ENCODE results near the gene KIRREL1.
A peak's percentile ranks its signal among the peaks of the same experiment; 100 is the strongest.
"Not testable (repeated sequence)": the region's sequence is repeated elsewhere in the genome, so short reads cannot be mapped to it uniquely, and the experiment has no call there.

Gene KIRREL1

DNA sequence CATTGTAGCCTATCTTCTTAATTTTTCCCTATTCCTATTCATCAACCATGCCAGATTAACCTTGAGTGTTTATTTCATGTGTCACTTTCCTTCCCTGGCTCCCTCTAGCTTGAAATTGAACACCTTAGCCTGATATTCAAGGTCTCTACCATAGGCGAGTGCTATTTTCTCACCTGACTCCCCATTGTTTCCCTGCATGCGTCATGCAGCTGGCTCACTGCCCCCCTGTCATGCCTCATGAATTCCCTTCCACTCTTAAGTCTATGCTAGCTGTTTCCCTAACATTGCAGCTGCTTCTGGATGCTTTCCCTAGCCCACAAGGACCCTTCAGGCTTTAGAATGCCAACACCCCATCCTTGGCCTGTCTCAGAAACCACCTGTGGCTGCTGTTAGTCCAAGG is 130.6 kb downstream of the KIRREL1 start:
- no peaks in the 10 kb centered on the region for H3K36me3 ChIP-seq
- H3K27me3 ChIP-seq = peaks cover 0 to 5% of the 10 kb centered on the region in 2 donors
- H3K27ac ChIP-seq = no peak overlapping the region
- H3K9me3 ChIP-seq = no peaks in the 10 kb centered on the region
- intact Hi-C loops (cut with DNase I; ENCODE audit: low total_unique reads) = no loop called here
- no peak overlapping the region for H3K4me3 ChIP-seq
- DNase-seq = no peak
- TF ChIP-seq, protein P1, sequence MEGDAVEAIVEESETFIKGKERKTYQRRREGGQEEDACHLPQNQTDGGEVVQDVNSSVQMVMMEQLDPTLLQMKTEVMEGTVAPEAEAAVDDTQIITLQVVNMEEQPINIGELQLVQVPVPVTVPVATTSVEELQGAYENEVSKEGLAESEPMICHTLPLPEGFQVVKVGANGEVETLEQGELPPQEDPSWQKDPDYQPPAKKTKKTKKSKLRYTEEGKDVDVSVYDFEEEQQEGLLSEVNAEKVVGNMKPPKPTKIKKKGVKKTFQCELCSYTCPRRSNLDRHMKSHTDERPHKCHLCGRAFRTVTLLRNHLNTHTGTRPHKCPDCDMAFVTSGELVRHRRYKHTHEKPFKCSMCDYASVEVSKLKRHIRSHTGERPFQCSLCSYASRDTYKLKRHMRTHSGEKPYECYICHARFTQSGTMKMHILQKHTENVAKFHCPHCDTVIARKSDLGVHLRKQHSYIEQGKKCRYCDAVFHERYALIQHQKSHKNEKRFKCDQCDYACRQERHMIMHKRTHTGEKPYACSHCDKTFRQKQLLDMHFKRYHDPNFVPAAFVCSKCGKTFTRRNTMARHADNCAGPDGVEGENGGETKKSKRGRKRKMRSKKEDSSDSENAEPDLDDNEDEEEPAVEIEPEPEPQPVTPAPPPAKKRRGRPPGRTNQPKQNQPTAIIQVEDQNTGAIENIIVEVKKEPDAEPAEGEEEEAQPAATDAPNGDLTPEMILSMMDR (IDR thresholded peaks at IDR 0.05) = no peak
- peaks cover 0 to 3% (median 0%) of the 10 kb centered on the region in 4 donors for H3K4me1 ChIP-seq

DNA sequence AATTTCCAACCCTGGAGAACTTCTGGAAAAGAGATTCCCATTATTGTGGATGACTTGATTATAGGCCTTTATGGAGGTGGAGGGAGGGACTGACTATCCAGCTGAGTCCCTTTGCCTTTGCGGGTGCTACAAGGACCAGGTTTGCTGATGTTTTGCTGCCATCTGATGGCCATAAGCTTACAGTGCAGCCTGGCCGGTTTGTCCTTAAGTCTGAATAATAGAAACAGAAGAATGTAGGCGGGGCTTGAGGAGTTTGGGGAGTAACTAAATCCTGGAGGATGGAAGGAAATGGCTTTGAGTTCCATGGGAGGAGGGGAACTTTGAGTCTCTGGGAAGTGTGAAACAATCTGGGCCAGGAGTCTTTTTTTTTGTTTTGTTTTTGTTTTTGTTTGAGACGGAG is 131.6 kb downstream of the KIRREL1 start:
- TF ChIP-seq, protein P1 (IDR thresholded peaks at IDR 0.05) = peak; percentile 85 to 98
- H3K27ac ChIP-seq = no peak overlapping the region
- peaks cover 0 to 3% (median 0%) of the 10 kb centered on the region in 4 donors for H3K4me1 ChIP-seq
- H3K9me3 ChIP-seq = no peaks in the 10 kb centered on the region
- peak; percentile 92 to 95 for DNase-seq
- H3K4me3 ChIP-seq = no peak overlapping the region
- intact Hi-C loops (cut with DNase I; ENCODE audit: low total_unique reads) = no loop called here
- H3K27me3 ChIP-seq = peaks cover 0 to 5% of the 10 kb centered on the region in 2 donors
- H3K36me3 ChIP-seq = no peaks in the 10 kb centered on the region

DNA sequence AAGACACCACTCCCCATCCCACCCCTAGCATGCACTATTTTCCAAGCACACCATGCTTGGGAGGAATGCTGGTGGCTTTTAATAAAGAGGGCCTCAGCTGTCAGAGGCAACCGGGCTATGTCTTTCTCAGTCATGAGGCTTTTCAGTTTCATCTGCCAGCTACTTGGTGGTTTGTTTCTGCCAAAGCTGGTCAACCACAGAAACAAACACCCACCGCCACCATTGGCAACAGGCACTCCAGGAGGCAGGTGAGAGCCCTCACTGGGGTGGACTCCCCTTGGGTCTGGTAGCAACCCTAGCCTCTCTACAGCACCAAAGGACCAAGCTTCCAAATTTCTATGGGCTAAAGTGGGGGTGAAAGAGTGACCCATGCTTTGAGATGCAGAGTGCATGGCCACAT is 133.0 kb downstream of the KIRREL1 start:
- intact Hi-C loops (cut with DNase I; ENCODE audit: low total_unique reads) = no loop called here
- Histone ChIP-seq H3K27me3 (peaks cover 0 to 5% of the 10 kb centered on the region in 2 donors), H3K4me3 (no peak overlapping the region), H3K36me3 (no peaks in the 10 kb centered on the region), H3K4me1 (peaks cover 0 to 3% (median 0%) of the 10 kb centered on the region in 4 donors), H3K9me3 (no peaks in the 10 kb centered on the region), H3K27ac (no peak overlapping the region)
- no peak for DNase-seq
- TF ChIP-seq, protein P1 (IDR thresholded peaks at IDR 0.05) = no peak

DNA sequence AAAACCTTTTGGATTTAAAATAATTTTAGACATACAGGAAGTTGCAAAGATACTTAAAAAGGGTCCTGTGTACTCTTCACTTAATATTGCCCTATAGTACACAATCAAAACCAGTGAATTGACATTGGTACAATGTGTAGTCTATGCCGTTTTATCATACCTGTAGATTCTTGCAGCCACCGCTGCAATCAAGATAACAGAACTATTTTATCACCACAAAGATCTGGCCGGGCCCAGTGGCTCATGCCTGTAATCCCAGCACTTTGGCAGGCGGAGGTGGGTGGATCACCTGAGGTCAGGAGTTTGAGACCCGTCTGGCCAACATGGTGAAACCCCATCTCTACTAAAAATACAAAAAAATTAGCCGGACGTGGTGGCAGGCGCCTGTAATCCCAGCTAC is 135.1 kb downstream of the KIRREL1 start:
- H3K36me3 ChIP-seq; H3K4me3 ChIP-seq; H3K4me1 ChIP-seq; intact Hi-C loops (cut with DNase I; ENCODE audit: low total_unique reads); DNase-seq; H3K27ac ChIP-seq; H3K27me3 ChIP-seq; H3K9me3 ChIP-seq: not testable (repeated sequence)

DNA sequence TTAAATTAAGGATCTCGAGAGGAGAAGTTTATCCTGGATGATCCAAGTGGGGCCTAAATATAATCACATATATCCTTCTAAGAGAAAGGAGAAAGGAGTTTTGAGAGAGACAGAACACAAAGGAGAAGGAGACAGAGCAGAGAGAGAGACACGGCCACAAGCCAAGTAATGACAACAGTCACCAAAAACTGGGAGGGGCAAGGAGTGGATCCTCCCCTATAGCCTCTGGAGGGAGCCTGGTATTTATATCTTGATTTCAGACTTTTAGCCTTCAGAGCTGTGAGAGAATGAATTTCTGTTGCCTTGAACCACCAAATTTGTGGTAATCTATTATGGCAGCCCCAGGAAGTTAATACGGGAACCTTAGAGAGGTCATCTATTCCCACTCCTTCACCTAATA is 137.8 kb downstream of the KIRREL1 start:
- DNase-seq = no peak
- Histone ChIP-seq H3K36me3 (no peaks in the 10 kb centered on the region), H3K27ac (no peak overlapping the region), H3K27me3 (no peaks in the 10 kb centered on the region), H3K9me3 (no peaks in the 10 kb centered on the region), H3K4me1 (no peaks in the 10 kb centered on the region), H3K4me3 (no peak overlapping the region)
- intact Hi-C loops (cut with DNase I; ENCODE audit: low total_unique reads) = no loop called here
- TF ChIP-seq, protein P1 (IDR thresholded peaks at IDR 0.05) = no peak

DNA sequence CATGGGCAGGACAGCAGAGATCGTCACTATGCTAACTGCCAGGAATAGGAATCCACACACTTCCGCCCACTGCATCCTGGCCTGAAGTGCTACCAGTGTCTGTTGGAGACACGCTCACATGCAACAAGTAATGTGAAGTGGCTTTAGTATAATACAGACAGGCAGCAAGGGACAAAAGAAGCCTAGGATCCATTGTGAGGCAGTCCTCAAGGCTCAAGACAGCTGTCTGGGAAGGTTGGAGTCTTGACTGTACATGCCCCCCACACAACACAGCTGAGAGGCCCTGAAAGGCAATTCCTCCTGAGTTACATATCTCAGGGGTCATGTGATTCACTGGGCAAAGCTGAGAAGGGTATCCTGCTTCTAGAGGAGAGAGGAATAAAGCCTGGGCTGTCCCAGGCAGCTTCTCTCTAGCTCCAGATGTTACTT is 147.3 kb downstream of the KIRREL1 start:
- no peak overlapping the region for H3K4me3 ChIP-seq
- TF ChIP-seq, protein P1 (IDR thresholded peaks at IDR 0.05) = no peak
- no peaks in the 10 kb centered on the region for H3K9me3 ChIP-seq
- intact Hi-C loops (cut with DNase I; ENCODE audit: low total_unique reads) = no loop called here
- H3K27ac ChIP-seq = no peak overlapping the region
- no peaks in the 10 kb centered on the region for H3K27me3 ChIP-seq
- no peaks in the 10 kb centered on the region for H3K36me3 ChIP-seq
- H3K4me1 ChIP-seq = peaks cover 0 to 11% (median 4%) of the 10 kb centered on the region in 4 donors
- DNase-seq = no peak
